ENCODE data around the gene ADAM23. TPM values are rescaled to one million over a fixed set of nuclear protein-coding genes. Genes with fewer than 3 reads are reported as not detected.

Gene ADAM23
- total RNA-seq, 4 donors from 2014 or later, result 2.7 to 12.5 (median 4.9) TPM

DNA sequence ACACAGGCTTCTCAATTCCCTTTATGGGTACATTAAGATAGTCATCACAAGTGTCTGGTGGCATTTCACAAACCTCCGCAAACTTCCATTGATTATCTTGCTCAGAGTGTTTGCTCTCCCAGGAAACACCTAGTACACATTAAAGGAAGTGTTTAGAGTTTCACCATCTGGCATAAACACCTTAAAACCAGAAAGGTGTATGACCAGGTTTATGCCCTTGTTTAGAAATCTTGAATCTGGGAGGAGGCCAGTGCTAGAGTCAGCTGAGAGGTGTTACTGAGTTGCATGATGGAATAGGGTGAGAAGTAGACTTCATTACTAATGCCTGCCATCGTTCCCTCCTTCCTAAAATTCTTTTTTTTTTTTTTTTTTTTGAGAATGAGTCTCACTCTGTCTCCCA, 120.0 kb downstream of the ADAM23 start:
- Histone ChIP-seq H3K4me1 (no peaks in the 10 kb centered on the region), H3K36me3 (peaks cover 0 to 8% (median 0%) of the 10 kb centered on the region in 3 donors), H3K9me3 (no peaks in the 10 kb centered on the region), H3K4me3 (no peak overlapping the region), H3K27me3 (no peaks in the 10 kb centered on the region), H3K27ac (no peak overlapping the region)
- 92 to 95% methylated on average over 2 of the region's 2 CpGs for WGBS, 2 donors
- no peak for TF ChIP-seq POLR2A (IDR thresholded peaks at IDR 0.05)
- TF ChIP-seq, protein P1, sequence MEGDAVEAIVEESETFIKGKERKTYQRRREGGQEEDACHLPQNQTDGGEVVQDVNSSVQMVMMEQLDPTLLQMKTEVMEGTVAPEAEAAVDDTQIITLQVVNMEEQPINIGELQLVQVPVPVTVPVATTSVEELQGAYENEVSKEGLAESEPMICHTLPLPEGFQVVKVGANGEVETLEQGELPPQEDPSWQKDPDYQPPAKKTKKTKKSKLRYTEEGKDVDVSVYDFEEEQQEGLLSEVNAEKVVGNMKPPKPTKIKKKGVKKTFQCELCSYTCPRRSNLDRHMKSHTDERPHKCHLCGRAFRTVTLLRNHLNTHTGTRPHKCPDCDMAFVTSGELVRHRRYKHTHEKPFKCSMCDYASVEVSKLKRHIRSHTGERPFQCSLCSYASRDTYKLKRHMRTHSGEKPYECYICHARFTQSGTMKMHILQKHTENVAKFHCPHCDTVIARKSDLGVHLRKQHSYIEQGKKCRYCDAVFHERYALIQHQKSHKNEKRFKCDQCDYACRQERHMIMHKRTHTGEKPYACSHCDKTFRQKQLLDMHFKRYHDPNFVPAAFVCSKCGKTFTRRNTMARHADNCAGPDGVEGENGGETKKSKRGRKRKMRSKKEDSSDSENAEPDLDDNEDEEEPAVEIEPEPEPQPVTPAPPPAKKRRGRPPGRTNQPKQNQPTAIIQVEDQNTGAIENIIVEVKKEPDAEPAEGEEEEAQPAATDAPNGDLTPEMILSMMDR (IDR thresholded peaks at IDR 0.05), result no peak
- TF ChIP-seq EP300 (IDR thresholded peaks at IDR 0.05), result no peak
- DNase-seq (ENCODE audit: low spot score in 2 of 2), result no peak

- TF ChIP-seq POLR2A (IDR thresholded peaks at IDR 0.05), result no peak
- TF ChIP-seq, protein P1 (IDR thresholded peaks at IDR 0.05), result no peak
- no peak for TF ChIP-seq EP300 (IDR thresholded peaks at IDR 0.05)
- no peaks in the 10 kb centered on the region for H3K9me3 ChIP-seq
- no peaks in the 10 kb centered on the region for H3K4me1 ChIP-seq
- H3K36me3 ChIP-seq, result peaks cover 0 to 19% (median 0%) of the 10 kb centered on the region in 3 donors
- H3K4me3 ChIP-seq, result no peak overlapping the region
- WGBS, 2 donors, result 57 to 63% methylated on average over 4 of the region's 4 CpGs
- no peaks in the 10 kb centered on the region for H3K27me3 ChIP-seq
- no peak overlapping the region for H3K27ac ChIP-seq
- DNase-seq (ENCODE audit: low spot score in 2 of 2), result no peak
Observed at GRCh38 chr2:206565666-206566065, 122.3 kb downstream of the ADAM23 start.

GRCh38 chr2:206569470-206569869, 126.1 kb downstream of the ADAM23 start:
- no peak for DNase-seq (ENCODE audit: low spot score in 2 of 2)
- TF ChIP-seq, protein P1 (IDR thresholded peaks at IDR 0.05), result no peak
- TF ChIP-seq EP300 (IDR thresholded peaks at IDR 0.05) (no peak), POLR2A (IDR thresholded peaks at IDR 0.05) (no peak)
- Histone ChIP-seq H3K36me3 (peaks cover 0 to 19% (median 2%) of the 10 kb centered on the region in 3 donors), H3K27ac (no peak overlapping the region), H3K4me3 (no peak overlapping the region), H3K9me3 (no peaks in the 10 kb centered on the region), H3K4me1 (no peaks in the 10 kb centered on the region), H3K27me3 (no peaks in the 10 kb centered on the region)
- 81 to 95% methylated on average over 3 of the region's 3 CpGs for WGBS, 2 donors

- Histone ChIP-seq H3K27me3 (no peaks in the 10 kb centered on the region), H3K9me3 (no peaks in the 10 kb centered on the region), H3K36me3 (peaks cover 0 to 19% (median 2%) of the 10 kb centered on the region in 3 donors), H3K27ac (no peak overlapping the region), H3K4me3 (no peak overlapping the region), H3K4me1 (no peaks in the 10 kb centered on the region)
- DNase-seq (ENCODE audit: low spot score in 2 of 2), result no peak
- no peak for TF ChIP-seq EP300 (IDR thresholded peaks at IDR 0.05)
- no peak for TF ChIP-seq POLR2A (IDR thresholded peaks at IDR 0.05)
- TF ChIP-seq, protein P1 (IDR thresholded peaks at IDR 0.05), result no peak
Observed at GRCh38 chr2:206570199-206570598, 126.9 kb downstream of the ADAM23 start.

GRCh38 chr2:206572725-206573124, 129.4 kb downstream of the ADAM23 start:
- Histone ChIP-seq H3K4me1 (no peaks in the 10 kb centered on the region), H3K4me3 (no peak overlapping the region), H3K9me3 (no peaks in the 10 kb centered on the region), H3K27me3 (no peaks in the 10 kb centered on the region), H3K36me3 (peaks cover 0 to 14% (median 2%) of the 10 kb centered on the region in 3 donors), H3K27ac (no peak overlapping the region)
- 95 to 96% methylated on average over 3 of the region's 3 CpGs for WGBS, 2 donors
- TF ChIP-seq, protein P1 (IDR thresholded peaks at IDR 0.05), result no peak
- TF ChIP-seq POLR2A (IDR thresholded peaks at IDR 0.05) (no peak), EP300 (IDR thresholded peaks at IDR 0.05) (no peak)
- no peak for DNase-seq (ENCODE audit: low spot score in 2 of 2)

Data from tibial nerve (tissue), 4 donors.